HG03025 (cell line): ENCODE measurements around the gene SPATA31D1.

Experiments
- ATAC-seq: cut with Tn5 transposase; IDR thresholded peaks from one replicate; pipeline ENCODE4 v1.9.1; 2021; ENCODE audit warnings: mild to moderate bottlenecking, moderate library complexity; ENCODE audit not compliant: unreplicated experiment, low FRiP score

Gene SPATA31D1

GRCh38 chr9:82020331-82020730 lies 31.8 kb downstream of the SPATA31D1 start:
- no peak for ATAC-seq

GRCh38 chr9:82021198-82021597 lies 32.6 kb downstream of the SPATA31D1 start:
- ATAC-seq = no peak

GRCh38 chr9:82022121-82022520 lies 33.5 kb downstream of the SPATA31D1 start:
- no peak for ATAC-seq

- no peak for ATAC-seq
Observed at GRCh38 chr9:82024908-82025307, 36.3 kb downstream of the SPATA31D1 start.

GRCh38 chr9:82031538-82032280 lies 43.1 kb downstream of the SPATA31D1 start:
- no peak for ATAC-seq

- ATAC-seq = no peak
Observed at GRCh38 chr9:82034956-82035731, 46.6 kb downstream of the SPATA31D1 start.

GRCh38 chr9:82036086-82036485 lies 47.5 kb downstream of the SPATA31D1 start:
- no peak for ATAC-seq

GRCh38 chr9:82037126-82037525 lies 48.6 kb downstream of the SPATA31D1 start:
- no peak for ATAC-seq

GRCh38 chr9:82038897-82039296 lies 50.3 kb downstream of the SPATA31D1 start:
- no peak for ATAC-seq
